Adipocyte (in vitro differentiated cells): Measurements from ENCODE around the gene WNT9B.

Experiments
- DNase-seq: peaks from one replicate; pipeline ENCODE4 v3.0.0-alpha.2; 2015; ENCODE audit warnings: low read depth
- H3K27me3 ChIP-seq: replicated peaks from 2 replicates; pipeline ENCODE4 v1.7.0; 2013; ENCODE audit warnings: mild to moderate bottlenecking, low read length, moderate library complexity; ENCODE audit not compliant: control insufficient read depth, insufficient read depth
- H3K36me3 ChIP-seq: 2 replicates; pipeline ENCODE4 v1.7.0; 2013; ENCODE audit warnings: low read length, mild to moderate bottlenecking, moderate library complexity; ENCODE audit not compliant: control insufficient read depth, insufficient read depth, severe bottlenecking
- H3K4me1 ChIP-seq: 2 replicates; pipeline ENCODE4 v1.7.0; 2013; ENCODE audit warnings: mild to moderate bottlenecking, low read length, moderate library complexity; ENCODE audit not compliant: control insufficient read depth, insufficient read depth
- H3K4me3 ChIP-seq: 2 replicates; pipeline ENCODE4 v1.7.0; 2013; ENCODE audit warnings: mild to moderate bottlenecking, low read length, moderate library complexity
- H3K9ac ChIP-seq: 2 replicates; pipeline ENCODE4 v1.7.0; 2013; ENCODE audit warnings: mild to moderate bottlenecking, low read length, moderate library complexity
- H3K9me3 ChIP-seq: 2 replicates; pipeline ENCODE4 v1.7.0; 2013; ENCODE audit warnings: mild to moderate bottlenecking, low read length, moderate library complexity; ENCODE audit not compliant: control insufficient read depth

The WNT9B gene

DNA sequence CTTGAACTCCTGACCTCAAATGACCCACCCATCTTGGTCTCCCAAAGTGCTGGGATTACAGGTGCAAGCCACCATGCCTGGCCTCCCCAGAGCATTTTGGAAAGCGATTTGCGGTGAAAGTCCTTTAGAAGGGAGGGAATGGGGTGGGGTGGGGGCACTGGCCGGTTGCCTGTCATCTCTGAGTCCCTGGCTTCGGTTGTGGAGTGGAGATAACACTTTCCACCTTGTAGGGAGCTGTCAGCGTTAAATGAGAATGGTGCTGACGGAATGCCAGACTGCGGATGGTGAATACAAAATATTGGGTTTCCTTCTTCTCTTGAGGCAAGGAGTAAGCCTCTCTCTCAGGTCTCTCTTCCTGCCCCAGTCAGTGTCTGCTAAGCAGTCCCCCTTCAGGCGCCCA lies 27.7 kb upstream of the WNT9B start:
- DNase-seq = no peak
- Histone ChIP-seq H3K27me3 (peaks cover 44% of the 10 kb centered on the region), H3K9ac (no peak overlapping the region), H3K9me3 (peaks cover 6% of the 10 kb centered on the region), H3K4me3 (no peak overlapping the region), H3K36me3 (no peaks in the 10 kb centered on the region), H3K4me1 (peaks cover 5% of the 10 kb centered on the region)

DNA sequence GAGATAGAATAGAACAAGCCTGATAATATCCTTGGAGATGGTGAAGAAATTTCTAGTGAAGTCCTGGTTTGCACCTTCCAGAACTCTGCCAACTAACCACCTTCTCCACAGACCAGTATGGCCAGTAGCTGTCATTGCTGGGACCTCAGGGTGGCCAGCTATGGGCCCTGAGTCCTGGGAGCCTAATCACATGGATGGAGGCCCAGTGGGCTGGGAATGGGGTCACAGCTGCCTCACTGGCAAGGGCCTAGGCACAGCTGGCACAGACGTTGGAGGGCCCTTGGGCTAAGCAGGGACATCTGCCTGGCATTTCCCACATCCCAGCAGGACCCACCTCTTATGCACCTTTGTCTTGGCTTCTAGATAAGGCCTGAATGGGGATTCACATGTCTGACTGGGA lies 25.3 kb upstream of the WNT9B start:
- H3K9ac ChIP-seq = no peak overlapping the region
- H3K4me3 ChIP-seq = no peak overlapping the region
- H3K36me3 ChIP-seq = no peaks in the 10 kb centered on the region
- no peak for DNase-seq
- H3K9me3 ChIP-seq = peaks cover 6% of the 10 kb centered on the region
- H3K4me1 ChIP-seq = no peaks in the 10 kb centered on the region
- H3K27me3 ChIP-seq = peaks cover 22% of the 10 kb centered on the region

DNA sequence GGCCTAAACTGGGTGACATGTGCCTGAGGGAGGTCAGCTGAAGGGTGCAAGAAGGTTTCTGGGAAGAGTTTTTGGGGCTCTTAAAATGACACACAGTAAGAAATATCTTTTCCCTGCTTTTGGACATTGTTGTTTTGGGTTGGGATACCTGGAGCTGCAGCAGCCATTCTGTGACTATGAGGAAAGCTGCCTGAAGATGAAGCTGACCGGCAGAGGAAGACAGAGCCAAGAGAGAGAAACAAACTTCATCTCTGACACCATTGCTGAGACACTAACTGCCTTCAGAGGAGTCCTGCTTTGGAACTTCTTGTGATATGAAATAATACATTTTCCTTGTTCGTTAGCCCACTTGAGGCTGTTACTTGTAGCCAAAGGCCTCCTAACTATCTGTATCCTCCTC lies 24.1 kb upstream of the WNT9B start:
- Histone ChIP-seq H3K4me1 (peaks cover 7% of the 10 kb centered on the region), H3K36me3 (no peaks in the 10 kb centered on the region), H3K9me3 (peaks cover 6% of the 10 kb centered on the region), H3K9ac (no peak overlapping the region), H3K4me3 (no peak overlapping the region), H3K27me3 (peaks cover 10% of the 10 kb centered on the region)
- DNase-seq = no peak

DNA sequence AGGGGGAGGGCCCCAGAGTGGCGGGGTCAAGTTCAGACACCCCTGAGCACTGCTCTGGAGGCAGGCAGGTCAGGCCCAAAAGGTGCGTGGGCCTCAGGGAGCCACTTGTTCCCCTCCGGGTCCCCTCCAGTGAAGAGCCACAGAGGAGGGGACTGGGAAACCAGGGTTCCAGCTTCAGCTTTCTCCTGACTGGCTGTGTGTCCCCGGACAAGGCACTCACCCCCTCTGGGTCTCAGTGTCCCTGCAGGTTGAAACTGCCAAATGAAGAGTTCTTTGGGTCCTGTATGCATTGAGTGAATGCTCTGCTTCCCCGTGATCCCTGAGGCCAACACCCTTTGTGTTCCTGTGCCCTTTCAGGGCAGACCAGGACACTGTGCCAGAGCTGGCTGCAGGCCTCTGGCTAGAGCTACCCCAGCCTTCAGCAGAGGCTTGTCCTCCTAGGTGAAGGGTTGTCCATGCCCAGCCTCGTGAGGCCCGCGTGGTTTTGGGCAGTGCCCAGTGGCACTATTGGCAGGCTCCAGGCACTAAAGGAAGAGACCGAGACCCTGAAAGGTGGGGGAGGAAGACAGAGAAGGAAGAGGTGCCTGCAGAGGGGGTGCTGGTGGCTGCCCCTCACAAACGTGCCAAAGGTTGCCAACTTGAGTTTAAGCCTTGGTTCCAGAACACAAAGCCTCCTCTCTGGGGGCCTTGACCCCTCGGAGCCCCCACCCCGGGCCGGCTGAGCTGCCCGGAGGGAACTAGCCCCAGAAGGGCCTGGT lies 19.6 kb upstream of the WNT9B start:
- no peak overlapping the region for H3K9ac ChIP-seq
- no peak for DNase-seq
- no peaks in the 10 kb centered on the region for H3K36me3 ChIP-seq
- peaks cover 27% of the 10 kb centered on the region for H3K4me1 ChIP-seq
- no peak overlapping the region for H3K4me3 ChIP-seq
- H3K9me3 ChIP-seq = peaks cover 6% of the 10 kb centered on the region
- H3K27me3 ChIP-seq = no peaks in the 10 kb centered on the region

DNA sequence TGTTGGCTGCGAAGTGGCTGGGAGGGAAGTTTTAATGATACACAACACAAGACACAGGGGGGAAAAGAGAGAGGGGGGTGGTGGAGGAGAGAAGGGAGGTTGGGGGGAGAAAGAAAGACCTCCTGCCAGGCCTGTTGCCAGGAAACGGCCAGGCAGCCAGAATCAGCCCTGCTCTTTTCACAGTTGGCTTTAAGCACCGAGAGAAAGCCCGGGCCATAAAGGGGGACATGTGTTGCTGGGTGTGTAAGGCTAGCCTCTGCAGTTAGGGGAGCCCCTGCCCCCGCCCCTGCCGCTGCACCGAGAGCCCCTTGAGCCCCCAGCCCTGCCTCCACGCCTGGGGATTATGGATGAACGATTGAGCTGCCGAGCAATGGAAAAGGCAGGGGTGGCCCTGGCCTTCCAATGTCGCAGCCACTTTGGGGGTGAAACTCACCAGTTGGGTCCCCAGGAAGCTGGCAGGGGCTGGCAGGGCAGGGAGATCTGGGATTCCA lies 19.0 kb upstream of the WNT9B start:
- Histone ChIP-seq H3K9ac (no peak overlapping the region), H3K36me3 (no peaks in the 10 kb centered on the region), H3K27me3 (no peaks in the 10 kb centered on the region), H3K4me1 (peaks cover 27% of the 10 kb centered on the region), H3K9me3 (peaks cover 2% of the 10 kb centered on the region), H3K4me3 (no peak overlapping the region)
- DNase-seq = no peak

DNA sequence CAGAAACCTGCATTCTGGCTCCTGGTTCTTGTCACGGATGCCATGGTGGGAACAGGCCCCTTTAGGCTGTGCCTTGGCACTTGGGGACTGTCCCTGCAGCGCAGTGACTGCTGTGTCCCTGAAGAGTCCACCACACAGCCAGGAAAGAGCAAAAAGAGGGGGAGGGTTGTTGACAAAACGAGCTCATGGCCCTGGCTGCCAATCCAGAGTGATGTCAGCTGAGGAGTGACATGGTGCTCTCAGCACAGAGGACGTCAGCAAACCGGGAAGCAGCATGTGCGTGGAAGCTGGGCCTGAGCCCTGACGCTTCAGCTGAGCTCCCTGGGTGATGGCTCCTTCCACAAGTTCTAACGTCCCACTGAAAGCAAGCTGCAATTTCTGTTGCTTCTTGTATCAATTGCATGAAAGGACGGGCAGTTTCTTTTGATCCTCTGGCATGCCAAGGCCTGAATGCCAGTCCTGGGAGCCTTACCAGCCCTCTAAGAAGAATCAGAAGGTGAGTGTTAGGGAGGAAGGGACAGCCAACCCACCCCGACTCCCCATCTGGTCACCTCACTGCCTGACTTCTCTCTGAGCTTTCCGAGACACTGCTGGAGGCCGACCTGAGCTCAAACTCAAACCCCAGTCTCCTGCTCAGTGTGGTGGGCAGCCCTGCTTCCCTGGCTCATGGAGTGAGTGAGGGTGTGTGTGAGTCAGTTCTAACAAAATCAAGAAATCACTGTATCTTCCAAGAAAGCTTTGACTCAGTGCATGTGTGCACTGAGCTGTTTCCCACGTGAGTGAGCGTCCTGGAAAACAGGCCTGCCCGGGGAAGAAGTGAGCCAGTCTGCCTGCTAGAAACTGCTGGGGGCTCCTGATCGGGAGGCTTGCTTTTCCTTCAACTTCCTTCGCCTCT lies 18.2 kb upstream of the WNT9B start:
- no peaks in the 10 kb centered on the region for H3K27me3 ChIP-seq
- H3K9me3 ChIP-seq = no peaks in the 10 kb centered on the region
- H3K36me3 ChIP-seq = no peaks in the 10 kb centered on the region
- H3K9ac ChIP-seq = peak overlapping the region; percentile 40
- no peak overlapping the region for H3K4me3 ChIP-seq
- peaks cover 27% of the 10 kb centered on the region for H3K4me1 ChIP-seq
- DNase-seq = peak; percentile 40

DNA sequence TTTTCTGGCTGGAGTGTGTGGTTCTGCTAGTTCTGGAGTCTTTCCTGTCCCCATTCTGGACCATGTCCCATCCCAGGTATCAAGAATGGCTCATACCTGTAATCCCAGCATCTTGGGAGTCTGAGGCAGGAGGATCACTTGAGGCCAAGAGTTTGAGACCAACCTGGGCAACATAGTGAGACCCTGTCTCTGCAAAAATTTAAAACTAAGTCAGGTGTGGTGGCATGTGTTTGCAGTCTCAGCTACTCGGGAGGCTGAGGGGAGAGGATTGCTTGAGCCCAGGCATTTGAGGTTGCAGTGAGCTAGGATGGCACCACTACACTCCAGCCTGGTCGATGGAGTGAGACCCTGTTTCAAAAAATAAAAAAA lies 17.6 kb upstream of the WNT9B start:
- H3K9ac ChIP-seq = peak overlapping the region; percentile 40
- peaks cover 27% of the 10 kb centered on the region for H3K4me1 ChIP-seq
- no peaks in the 10 kb centered on the region for H3K36me3 ChIP-seq
- H3K27me3 ChIP-seq = no peaks in the 10 kb centered on the region
- H3K4me3 ChIP-seq = no peak overlapping the region
- no peaks in the 10 kb centered on the region for H3K9me3 ChIP-seq
- DNase-seq = no peak

DNA sequence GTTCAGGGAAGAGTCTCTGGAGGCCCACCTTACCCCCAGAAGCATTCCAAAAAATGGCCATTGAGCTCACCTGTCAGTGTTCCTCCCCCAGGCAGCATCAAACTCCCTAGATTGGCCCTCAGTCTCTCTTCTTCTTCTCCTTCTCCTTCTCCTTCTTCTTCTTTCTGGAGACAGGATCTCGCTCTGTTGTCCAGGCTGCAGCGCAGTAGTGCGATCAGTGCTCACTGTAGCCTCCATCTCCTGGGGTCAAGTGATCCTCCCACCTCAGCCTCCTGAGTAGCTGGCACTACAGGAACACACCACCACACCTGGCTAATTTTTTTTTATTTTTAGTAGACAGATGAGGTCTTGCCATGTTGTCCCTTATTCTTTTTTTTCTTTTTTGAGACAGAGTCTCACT lies 16.5 kb upstream of the WNT9B start:
- Histone ChIP-seq H3K9me3 (no peaks in the 10 kb centered on the region), H3K27me3 (no peaks in the 10 kb centered on the region), H3K4me3 (no peak overlapping the region), H3K36me3 (no peaks in the 10 kb centered on the region), H3K9ac (no peak overlapping the region), H3K4me1 (peaks cover 27% of the 10 kb centered on the region)
- no peak for DNase-seq

DNA sequence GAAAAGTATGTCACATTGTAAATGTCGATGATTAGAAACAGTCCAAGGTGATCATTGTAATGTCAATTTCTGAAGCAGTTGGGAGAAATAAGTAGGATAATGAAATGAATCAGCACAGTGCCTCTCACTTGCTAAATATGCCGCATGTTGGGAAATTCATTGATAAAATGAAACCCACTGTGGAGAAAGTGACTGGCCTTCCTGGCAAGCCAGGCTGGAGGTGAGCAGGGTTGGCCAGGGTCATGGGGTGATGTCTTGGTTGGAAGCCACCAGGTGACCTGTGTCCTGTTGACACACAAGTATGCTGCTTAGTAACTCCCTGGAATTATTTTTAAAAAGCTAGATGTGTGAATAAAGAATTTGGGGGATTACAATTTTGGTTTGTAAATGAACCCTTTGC lies 14.9 kb upstream of the WNT9B start:
- no peak for DNase-seq
- H3K4me3 ChIP-seq = no peak overlapping the region
- H3K9me3 ChIP-seq = no peaks in the 10 kb centered on the region
- H3K36me3 ChIP-seq = no peaks in the 10 kb centered on the region
- no peak overlapping the region for H3K9ac ChIP-seq
- H3K4me1 ChIP-seq = peaks cover 29% of the 10 kb centered on the region
- H3K27me3 ChIP-seq = peaks cover 8% of the 10 kb centered on the region

DNA sequence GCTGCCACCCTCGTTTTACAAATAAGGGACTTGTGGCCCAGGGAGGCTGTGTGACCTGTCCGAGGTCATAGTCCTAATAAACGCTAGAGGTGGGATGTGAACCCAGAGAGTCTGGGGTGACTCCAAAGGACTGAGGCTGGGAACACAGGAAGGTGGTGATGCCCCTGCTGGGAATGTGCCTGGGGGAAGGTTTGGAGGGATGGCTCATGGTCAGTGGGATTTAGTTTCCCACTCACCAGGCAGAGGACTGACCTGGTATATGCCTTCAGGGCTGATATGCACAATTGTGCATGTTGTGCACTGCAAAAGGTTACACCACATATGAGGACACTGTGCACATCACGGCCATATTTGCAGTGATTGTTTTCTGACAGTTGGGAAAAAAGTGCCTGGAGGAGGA lies 13.9 kb upstream of the WNT9B start:
- Histone ChIP-seq H3K4me3 (no peak overlapping the region), H3K36me3 (no peaks in the 10 kb centered on the region), H3K27me3 (peaks cover 10% of the 10 kb centered on the region), H3K9me3 (no peaks in the 10 kb centered on the region), H3K4me1 (peaks cover 25% of the 10 kb centered on the region), H3K9ac (no peak overlapping the region)
- no peak for DNase-seq

DNA sequence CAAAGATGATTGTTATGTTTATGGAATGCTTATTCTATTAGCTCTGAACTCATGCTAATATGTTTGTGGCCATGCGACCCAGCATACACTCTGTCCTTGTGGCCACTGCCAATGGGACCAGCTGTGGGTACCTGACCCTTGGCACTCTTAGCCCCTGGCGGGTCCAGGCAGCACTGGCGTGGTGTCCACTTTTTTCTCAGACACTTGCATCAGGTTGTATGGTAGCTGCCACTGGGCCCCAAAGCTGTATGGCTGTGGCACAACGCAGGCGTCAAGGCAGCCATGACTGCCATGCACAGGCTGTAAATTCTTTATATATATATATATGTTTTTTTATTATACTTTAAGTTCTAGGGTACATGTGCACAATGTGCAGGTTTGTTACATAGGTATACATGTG lies 12.2 kb upstream of the WNT9B start:
- Histone ChIP-seq H3K4me1 (peaks cover 11% of the 10 kb centered on the region), H3K9me3 (peaks cover 8% of the 10 kb centered on the region), H3K36me3 (no peaks in the 10 kb centered on the region), H3K27me3 (peaks cover 15% of the 10 kb centered on the region), H3K9ac (no peak overlapping the region), H3K4me3 (no peak overlapping the region)
- no peak for DNase-seq
